IMR-90 (cell line): Measurements from ENCODE around the gene MAGI3. TPM values are rescaled to one million over a fixed set of nuclear protein-coding genes. Genes with fewer than 3 reads are reported as not detected.

Source experiments
- ATAC-seq: fragments of 200-7000 bp; cut with Tn5 transposase; 2 replicates; pipeline ENCODE4 v1.9.1; 2020; ENCODE audit warnings: low read depth, mild to moderate bottlenecking, moderate library complexity
- BruUV-seq: library from RNA; stranded (reverse); fragments of 400-500 nt; replicated peaks from 2 replicates; lab custom pipeline; 2021; lab: Mats Ljungman, UMichigan
- CTCF ChIA-PET: fragments of 300-600 bp; formaldehyde crosslinking; extraction: SDS; loops from one replicate; lab custom pipeline; 2021; ENCODE audit warnings: antibody characterized with exemption; lab: Yijun Ruan, JAX
- POLR2A ChIA-PET: fragments of 300-600 bp; sonication (Branson Sonifier 250); formaldehyde crosslinking; loops from one replicate; lab custom pipeline; 2022; ENCODE audit warnings: antibody characterized with exemption; ENCODE audit not compliant: unreplicated experiment; lab: Charles Lee
- DNase-seq: peaks from one replicate; pipeline ENCODE4 v3.0.0; 2013
- H2AFZ ChIP-seq: replicated peaks from 2 replicates; pipeline ENCODE3; 2013; ENCODE audit warnings: low read length, mild to moderate bottlenecking; ENCODE audit not compliant: poor library complexity
- H2AK5ac ChIP-seq: 2 replicates; pipeline ENCODE4 v1.6.1; 2013; ENCODE audit warnings: low read depth, low read length, inconsistent platforms
- H2AK9ac ChIP-seq: replicated peaks from 2 replicates; pipeline ENCODE3; 2013; ENCODE audit warnings: mild to moderate bottlenecking, low read depth, low read length, moderate library complexity; ENCODE audit not compliant: poor library complexity
- H2BK120ac ChIP-seq: 2 replicates; pipeline ENCODE4 v1.6.1; 2013; ENCODE audit warnings: low read depth, low read length, inconsistent platforms
- H2BK15ac ChIP-seq: 3 replicates; pipeline ENCODE4 v1.6.1; 2013; ENCODE audit warnings: low read depth, low read length, inconsistent platforms
- H2BK20ac ChIP-seq: 2 replicates; pipeline ENCODE4 v1.6.1; 2013; ENCODE audit warnings: low read depth, mild to moderate bottlenecking, inconsistent platforms, low read length, moderate library complexity
- H2BK5ac ChIP-seq: 2 replicates; pipeline ENCODE4 v1.6.1; 2013; ENCODE audit warnings: mild to moderate bottlenecking, low read depth, low read length, inconsistent platforms; ENCODE audit not compliant: poor library complexity, severe bottlenecking
- H3K14ac ChIP-seq: replicated peaks from 2 replicates; pipeline ENCODE4 v1.6.1; 2013; ENCODE audit warnings: low read depth, low read length, inconsistent platforms
- H3K18ac ChIP-seq: 2 replicates; pipeline ENCODE4 v1.6.1; 2013; ENCODE audit warnings: low read depth, low read length, control low read depth
- H3K23ac ChIP-seq: 2 replicates; pipeline ENCODE4 v1.6.1; 2013; ENCODE audit warnings: low read depth, low read length, inconsistent platforms
- H3K27ac ChIP-seq: 2 replicates; pipeline ENCODE4 v1.5.1; 2013; ENCODE audit warnings: mild to moderate bottlenecking, control low read depth, low read length; ENCODE audit not compliant: insufficient read depth
- H3K27me3 ChIP-seq: 2 replicates; pipeline ENCODE4 v1.6.1; 2013; ENCODE audit warnings: low read length; ENCODE audit not compliant: control insufficient read depth, insufficient read depth
- H3K36me3 ChIP-seq: 2 replicates; pipeline ENCODE4 v1.6.1; 2013; ENCODE audit warnings: low read length, mixed read lengths; ENCODE audit not compliant: control insufficient read depth, insufficient read depth
- H3K4ac ChIP-seq: 2 replicates; pipeline ENCODE4 v1.6.1; 2013; ENCODE audit warnings: low read depth, low read length, inconsistent platforms
- H3K4me1 ChIP-seq: 2 replicates; pipeline ENCODE4 v1.6.1; 2013; ENCODE audit warnings: low read length, mixed read lengths; ENCODE audit not compliant: control insufficient read depth, insufficient read depth
- H3K4me2 ChIP-seq: 2 replicates; pipeline ENCODE4 v1.6.1; 2013; ENCODE audit warnings: low read depth, mild to moderate bottlenecking, control low read depth, low read length, moderate library complexity
- H3K4me3 ChIP-seq: 2 replicates; pipeline ENCODE4 v1.5.1; 2013; ENCODE audit warnings: low read depth, mild to moderate bottlenecking, control low read depth, low read length, moderate library complexity; ENCODE audit not compliant: insufficient read depth
- H3K56ac ChIP-seq: 2 replicates; pipeline ENCODE4 v1.6.1; 2013; ENCODE audit warnings: low read length, inconsistent platforms; ENCODE audit not compliant: insufficient read depth; ENCODE audit errors: extremely low read depth
- H3K79me1 ChIP-seq, 2 experiments: 2 replicates each; pipeline ENCODE4 v1.6.1; 2013; ENCODE audit warnings: low read length in 2 of 2, inconsistent platforms in 1 of 2, low read depth in 1 of 2
- H3K9ac ChIP-seq: 2 replicates; pipeline ENCODE4 v1.6.1; 2013; ENCODE audit warnings: low read depth, low read length, control low read depth
- H3K9me1 ChIP-seq: 2 replicates; pipeline ENCODE4 v1.6.1; 2013; ENCODE audit warnings: low read length, inconsistent platforms; ENCODE audit not compliant: insufficient read depth
- H3K9me3 ChIP-seq: 2 replicates; pipeline ENCODE4 v1.6.1; 2013; ENCODE audit warnings: low read length; ENCODE audit not compliant: control insufficient read depth, insufficient read depth
- H4K20me1 ChIP-seq: 2 replicates; pipeline ENCODE4 v1.6.1; 2013; ENCODE audit warnings: low read length, inconsistent platforms; ENCODE audit not compliant: insufficient read depth
- H4K5ac ChIP-seq: 2 replicates; pipeline ENCODE4 v1.6.1; 2013; ENCODE audit warnings: mild to moderate bottlenecking, low read depth, low read length, control low read depth
- H4K8ac ChIP-seq, 2 experiments: 2 replicates each; pipeline ENCODE4 v1.6.1; 2013; ENCODE audit warnings: low read depth in 2 of 2, low read length in 2 of 2, control low read depth in 1 of 2, inconsistent platforms in 1 of 2
- H4K91ac ChIP-seq: 2 replicates; pipeline ENCODE4 v1.6.1; 2013; ENCODE audit warnings: low read depth, low read length, inconsistent platforms; ENCODE audit not compliant: insufficient read depth
- BHLHE40 ChIP-seq: fragments of 150-350 bp; IDR thresholded peaks from 2 replicates; pipeline ENCODE4 v1.6.1; 2016; ENCODE audit warnings: mild to moderate bottlenecking, low read depth, low read length
- CEBPB ChIP-seq: IDR thresholded peaks from 2 replicates; pipeline ENCODE4 v1.6.1; 2012; ENCODE audit warnings: low read depth, low read length, improper control_type of control experiment
- CHD1 ChIP-seq: IDR thresholded peaks from 2 replicates; pipeline ENCODE4 v1.6.1; 2012; ENCODE audit warnings: low read depth, low read length, improper control_type of control experiment
- FOS ChIP-seq: fragments of 150-350 bp; IDR thresholded peaks from 2 replicates; pipeline ENCODE4 v1.6.1; 2016; ENCODE audit warnings: low read depth, low read length
- MAFK ChIP-seq: IDR thresholded peaks from 2 replicates; pipeline ENCODE4 v1.6.1; 2012; ENCODE audit warnings: low read depth, low read length, improper control_type of control experiment
- MAZ ChIP-seq: IDR thresholded peaks from 2 replicates; pipeline ENCODE4 v1.6.1; 2012; ENCODE audit warnings: low read depth, mild to moderate bottlenecking, low read length, improper control_type of control experiment, moderate library complexity, borderline replicate concordance
- MXI1 ChIP-seq: IDR thresholded peaks from 2 replicates; pipeline ENCODE4 v1.6.1; 2012; ENCODE audit warnings: low read depth, mild to moderate bottlenecking, low read length, moderate library complexity, borderline replicate concordance
- NFE2L2 ChIP-seq: fragments of 150-350 bp; IDR thresholded peaks from 2 replicates; pipeline ENCODE4 v1.6.1; 2016; ENCODE audit warnings: low read depth, mild to moderate bottlenecking, low read length
- POLR2A ChIP-seq: IDR thresholded peaks from 2 replicates; pipeline ENCODE4 v1.6.1; 2012; ENCODE audit warnings: mild to moderate bottlenecking, low read depth, low read length
- RAD21 ChIP-seq: IDR thresholded peaks from 2 replicates; pipeline ENCODE4 v1.6.1; 2012; ENCODE audit warnings: low read length, improper control_type of control experiment
- RCOR1 ChIP-seq: IDR thresholded peaks from 2 replicates; pipeline ENCODE4 v1.6.1; 2012; ENCODE audit warnings: mild to moderate bottlenecking, low read length, improper control_type of control experiment; ENCODE audit not compliant: insufficient replicate concordance
- RFX5 ChIP-seq: IDR thresholded peaks from 2 replicates; pipeline ENCODE4 v1.8.0; 2012; ENCODE audit warnings: low read depth, mild to moderate bottlenecking, low read length, moderate library complexity
- SMC3 ChIP-seq: fragments of 150-350 bp; IDR thresholded peaks from 2 replicates; pipeline ENCODE4 v1.6.1; 2016; ENCODE audit warnings: low read depth, mild to moderate bottlenecking, antibody characterized with exemption, low read length, moderate library complexity
- WGBS, 2 experiments: methylation state at CpG; one replicate each; pipeline versions ENCODE4 v1.1.5 to v1.1.7; 2013; ENCODE audit warnings: missing lambda C conversion rate in 2 of 2; ENCODE audit not compliant: insufficient read length in 1 of 2; ENCODE audit errors: extremely low coverage in 2 of 2; 5-methylcytosine and 5-hydroxymethylcytosine counted together
- dilution Hi-C: fragments of 300-500 bp; cut with HindIII; formaldehyde crosslinking; loops from one replicate; pipeline ENCODE4 v1.14.3; 2018; ENCODE audit warnings: low sequenced_read_pairs; ENCODE audit not compliant: unreplicated experiment
- in situ Hi-C: fragments of 300-500 bp; cut with MboI; formaldehyde crosslinking; loops from 3 replicates; pipeline ENCODE4 v1.14.3; 2019; ENCODE audit warnings: low sequenced_read_pairs, inconsistent platforms, mixed read lengths
- intact Hi-C: fragments of 100-400 bp; cut with micrococcal nuclease; formaldehyde crosslinking; loops from 2 replicates; pipeline ENCODE4 v1.10.0; 2022
- polyA plus RNA-seq, 3 experiments: library from polyadenylated mRNA; depleted of rRNA; stranded (reverse); fragments of >200 nt; gene quantifications; 2 replicates each; pipeline ENCODE4 v1.2.3, GENCODE V29; 2012; ENCODE audit warnings: low replicate concordance in 1 of 3
- total RNA-seq: library from RNA; depleted of rRNA; stranded (reverse); fragments of >200 nt; gene quantifications from 2 replicates; pipeline ENCODE4 v1.2.3, GENCODE V29; 2012
- TF ChIP-seq, protein P1 (sequence below): fragments of 150-350 bp; IDR thresholded peaks from 2 replicates; pipeline ENCODE4 v1.6.1; 2016; ENCODE audit warnings: low read depth, mild to moderate bottlenecking, low read length, moderate library complexity, borderline replicate concordance
- TF ChIP-seq, protein P2 (sequence below): conservative IDR thresholded peaks from 2 replicates; pipeline ENCODE4 v1.5.1; 2012; ENCODE audit warnings: mild to moderate bottlenecking, low read depth, low read length, improper control_type of control experiment
- TF ChIP-seq, protein P3 (sequence below): fragments of 150-350 bp; IDR thresholded peaks from 2 replicates; pipeline ENCODE4 v1.6.1; 2017; ENCODE audit warnings: mild to moderate bottlenecking, antibody characterized with exemption, low read length, low read depth

The MAGI3 gene
- total and polyA plus RNA-seq, 2 of the 4 experiments (the other 2 are of a cell fraction), result 2.5 to 8.8 TPM

DNA sequence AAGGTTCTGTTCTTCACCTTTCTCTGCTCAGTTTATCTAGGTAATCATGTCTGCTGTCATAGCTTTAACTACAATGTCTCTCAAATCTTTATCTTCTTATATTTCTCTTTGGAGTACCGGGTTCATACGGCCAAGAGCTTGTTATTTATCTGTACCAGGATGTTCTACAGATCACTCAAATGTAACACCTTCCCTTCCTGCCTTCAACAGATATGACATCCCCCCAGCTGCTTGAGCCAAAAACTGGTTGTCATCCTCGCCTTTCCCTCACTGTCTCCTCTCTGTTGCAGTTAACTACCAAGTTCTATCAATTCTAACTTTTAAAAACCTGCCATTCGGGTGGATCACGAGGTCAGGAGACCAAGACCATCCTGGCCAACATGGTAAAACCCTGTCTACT, 220.1 kb downstream of the MAGI3 start:
- Histone ChIP-seq H3K14ac (no peak overlapping the region), H3K27ac (no peak overlapping the region), H2AK9ac (no peak overlapping the region), H3K23ac (no peak overlapping the region), H3K18ac (no peak overlapping the region), H3K27me3 (no peaks in the 10 kb centered on the region), H3K4ac (no peak overlapping the region), H3K4me2 (no peak overlapping the region), H2BK120ac (no peak overlapping the region), H2AK5ac (no peak overlapping the region), H3K36me3 (no peaks in the 10 kb centered on the region), H3K79me1 (no peaks in the 10 kb centered on the region), H4K91ac (no peak overlapping the region), H3K9me3 (no peaks in the 10 kb centered on the region), H4K5ac (no peak overlapping the region), H2BK20ac (no peak overlapping the region), H3K4me3 (no peak overlapping the region), H3K4me1 (no peaks in the 10 kb centered on the region), H2BK5ac (no peak overlapping the region), H3K9me1 (no peaks in the 10 kb centered on the region), H4K8ac (no peak overlapping the region), H3K9ac (no peak overlapping the region), H4K20me1 (no peaks in the 10 kb centered on the region), H2BK15ac (no peak overlapping the region), H3K56ac (no peak overlapping the region), H2AFZ (no peak overlapping the region)
- WGBS, 2 experiments, result 100% methylated on average over 2 of the region's 5 CpGs; no CpG with 5 or more reads in 1 of the 2 experiments
- TF ChIP-seq, protein P1, sequence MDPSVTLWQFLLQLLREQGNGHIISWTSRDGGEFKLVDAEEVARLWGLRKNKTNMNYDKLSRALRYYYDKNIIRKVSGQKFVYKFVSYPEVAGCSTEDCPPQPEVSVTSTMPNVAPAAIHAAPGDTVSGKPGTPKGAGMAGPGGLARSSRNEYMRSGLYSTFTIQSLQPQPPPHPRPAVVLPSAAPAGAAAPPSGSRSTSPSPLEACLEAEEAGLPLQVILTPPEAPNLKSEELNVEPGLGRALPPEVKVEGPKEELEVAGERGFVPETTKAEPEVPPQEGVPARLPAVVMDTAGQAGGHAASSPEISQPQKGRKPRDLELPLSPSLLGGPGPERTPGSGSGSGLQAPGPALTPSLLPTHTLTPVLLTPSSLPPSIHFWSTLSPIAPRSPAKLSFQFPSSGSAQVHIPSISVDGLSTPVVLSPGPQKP, result no peak
- TF ChIP-seq POLR2A (no peak), MXI1 (no peak), CEBPB (no peak), FOS (no peak), CHD1 (no peak), RCOR1 (no peak), MAFK (no peak), BHLHE40 (no peak), RFX5 (no peak), NFE2L2 (no peak), MAZ (no peak), RAD21 (no peak), SMC3 (no peak)
- TF ChIP-seq, protein P2, sequence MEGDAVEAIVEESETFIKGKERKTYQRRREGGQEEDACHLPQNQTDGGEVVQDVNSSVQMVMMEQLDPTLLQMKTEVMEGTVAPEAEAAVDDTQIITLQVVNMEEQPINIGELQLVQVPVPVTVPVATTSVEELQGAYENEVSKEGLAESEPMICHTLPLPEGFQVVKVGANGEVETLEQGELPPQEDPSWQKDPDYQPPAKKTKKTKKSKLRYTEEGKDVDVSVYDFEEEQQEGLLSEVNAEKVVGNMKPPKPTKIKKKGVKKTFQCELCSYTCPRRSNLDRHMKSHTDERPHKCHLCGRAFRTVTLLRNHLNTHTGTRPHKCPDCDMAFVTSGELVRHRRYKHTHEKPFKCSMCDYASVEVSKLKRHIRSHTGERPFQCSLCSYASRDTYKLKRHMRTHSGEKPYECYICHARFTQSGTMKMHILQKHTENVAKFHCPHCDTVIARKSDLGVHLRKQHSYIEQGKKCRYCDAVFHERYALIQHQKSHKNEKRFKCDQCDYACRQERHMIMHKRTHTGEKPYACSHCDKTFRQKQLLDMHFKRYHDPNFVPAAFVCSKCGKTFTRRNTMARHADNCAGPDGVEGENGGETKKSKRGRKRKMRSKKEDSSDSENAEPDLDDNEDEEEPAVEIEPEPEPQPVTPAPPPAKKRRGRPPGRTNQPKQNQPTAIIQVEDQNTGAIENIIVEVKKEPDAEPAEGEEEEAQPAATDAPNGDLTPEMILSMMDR, result no peak
- TF ChIP-seq, protein P3, sequence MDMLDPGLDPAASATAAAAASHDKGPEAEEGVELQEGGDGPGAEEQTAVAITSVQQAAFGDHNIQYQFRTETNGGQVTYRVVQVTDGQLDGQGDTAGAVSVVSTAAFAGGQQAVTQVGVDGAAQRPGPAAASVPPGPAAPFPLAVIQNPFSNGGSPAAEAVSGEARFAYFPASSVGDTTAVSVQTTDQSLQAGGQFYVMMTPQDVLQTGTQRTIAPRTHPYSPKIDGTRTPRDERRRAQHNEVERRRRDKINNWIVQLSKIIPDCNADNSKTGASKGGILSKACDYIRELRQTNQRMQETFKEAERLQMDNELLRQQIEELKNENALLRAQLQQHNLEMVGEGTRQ, result no peak
- no peak for ATAC-seq
- intact Hi-C loops (loop anchor here (5.0 kb wide), 1 partner anchor 47 kb away; no protein-coding TSS in a partner anchor), dilution Hi-C loops (no loop called here), in situ Hi-C loops (no loop called here)
- BruUV-seq, result no TSS peak
- ChIA-PET POLR2A (no interaction called here), CTCF (no interaction called here)
- DNase-seq, result no peak
